ENCODE results near the gene TM9SF2.
A peak's percentile ranks its signal among the peaks of the same experiment; 100 is the strongest.

Gene TM9SF2

GRCh38 chr13:99496184-99497142, 4.8 kb upstream of the TM9SF2 start:
- DNase-seq, result no peak

- peak; percentile 100 for DNase-seq
These were observed 2.8 kb upstream of the TM9SF2 start for GRCh38 chr13:99498171-99499161.

GRCh38 chr13:99500839-99501183, 461 bp upstream of the TM9SF2 start:
- DNase-seq, result peak; percentile 39

GRCh38 chr13:99501848-99502301, 603 bp downstream of the TM9SF2 start:
- DNase-seq, result no peak

- DNase-seq, result no peak
These were observed 4.6 kb downstream of the TM9SF2 start for GRCh38 chr13:99505814-99506269.

GRCh38 chr13:99506634-99507033, 5.4 kb downstream of the TM9SF2 start:
- no peak for DNase-seq

- no peak for DNase-seq
These were observed 5.8 kb downstream of the TM9SF2 start for GRCh38 chr13:99507054-99507453.

- no peak for DNase-seq
These were observed 6.3 kb downstream of the TM9SF2 start for GRCh38 chr13:99507551-99507950.

- no peak for DNase-seq
These were observed 6.7 kb downstream of the TM9SF2 start for GRCh38 chr13:99507986-99508385.

- no peak for DNase-seq
These were observed 8.2 kb downstream of the TM9SF2 start for GRCh38 chr13:99509479-99509878.

GRCh38 chr13:99514801-99515200, 13.5 kb downstream of the TM9SF2 start:
- no peak for DNase-seq

- DNase-seq, result no peak
These were observed 15.1 kb downstream of the TM9SF2 start for GRCh38 chr13:99516153-99516929.

- DNase-seq, result no peak
These were observed 16.3 kb downstream of the TM9SF2 start for GRCh38 chr13:99517577-99517976.

- DNase-seq, result no peak
These were observed 16.7 kb downstream of the TM9SF2 start for GRCh38 chr13:99517984-99518383.

- DNase-seq, result no peak
These were observed 21.0 kb downstream of the TM9SF2 start for GRCh38 chr13:99522298-99522697.

GRCh38 chr13:99523838-99524237, 22.6 kb downstream of the TM9SF2 start:
- no peak for DNase-seq

GRCh38 chr13:99525967-99526366, 24.7 kb downstream of the TM9SF2 start:
- DNase-seq, result no peak

GRCh38 chr13:99526549-99526948, 25.3 kb downstream of the TM9SF2 start:
- DNase-seq, result no peak

GRCh38 chr13:99527301-99527700, 26.0 kb downstream of the TM9SF2 start:
- DNase-seq, result no peak

GRCh38 chr13:99528547-99528946, 27.3 kb downstream of the TM9SF2 start:
- DNase-seq, result no peak

- no peak for DNase-seq
These were observed 34.8 kb downstream of the TM9SF2 start for GRCh38 chr13:99536023-99536422.

GRCh38 chr13:99540530-99540929, 39.3 kb downstream of the TM9SF2 start:
- no peak for DNase-seq
